Panc1 (cell line): Measurements from ENCODE around the gene CCDC9B. TPM values are rescaled to one million over a fixed set of nuclear protein-coding genes. Genes with fewer than 3 reads are reported as not detected.
A peak's percentile ranks its signal among the peaks of the same experiment; 100 is the strongest.

ENCODE experiments used
- ATAC-seq: fragments of 200-7000 bp; cut with Tn5 transposase; 2 replicates; pipeline ENCODE4 v1.9.1; 2020; ENCODE audit warnings: mild to moderate bottlenecking, moderate library complexity
- BruUV-seq: library from RNA; stranded (reverse); fragments of 400-500 nt; replicated peaks from 2 replicates; lab custom pipeline; 2021; lab: Mats Ljungman, UMichigan
- CTCF ChIA-PET: fragments of 300-600 bp; sonication (Branson Sonifier 250); formaldehyde crosslinking; loops from one replicate; lab custom pipeline; 2022; ENCODE audit warnings: antibody characterized with exemption; lab: Charles Lee
- POLR2A ChIA-PET: fragments of 300-600 bp; sonication (Branson Sonifier 250); formaldehyde crosslinking; loops from one replicate; lab custom pipeline; 2022; ENCODE audit warnings: antibody characterized with exemption; lab: Charles Lee
- DNase-seq: peaks from one replicate; pipeline ENCODE4 v3.0.0-alpha.2; 2010; ENCODE audit warnings: low read depth, low spot score
- H3K27ac ChIP-seq: 2 replicates; pipeline ENCODE4 v1.5.1; 2011; ENCODE audit warnings: mild to moderate bottlenecking, low read length, inconsistent platforms
- H3K27me3 ChIP-seq: fragments of 200-500 bp; sonication (Bioruptor generic); 2 replicates; pipeline ENCODE4 v1.6.0; 2014; ENCODE audit warnings: low read length, inconsistent platforms; ENCODE audit not compliant: control insufficient read depth, insufficient read depth
- H3K36me3 ChIP-seq: fragments of 200-500 bp; sonication (Bioruptor generic); 2 replicates; pipeline ENCODE4 v1.5.1; 2014; ENCODE audit warnings: inconsistent platforms, mild to moderate bottlenecking, low read length, moderate library complexity; ENCODE audit not compliant: control insufficient read depth, insufficient read depth
- H3K4me1 ChIP-seq: 2 replicates; pipeline ENCODE4 v1.5.1; 2011; ENCODE audit warnings: inconsistent platforms, mild to moderate bottlenecking, low read length, moderate library complexity; ENCODE audit not compliant: control insufficient read depth, insufficient read depth
- H3K4me3 ChIP-seq, 2 experiments: 2 replicates each; pipeline ENCODE4 v1.5.1; 2011 to 2012; ENCODE audit warnings: low read depth in 2 of 2, low read length in 2 of 2, mild to moderate bottlenecking in 2 of 2, inconsistent platforms in 1 of 2, moderate library complexity in 1 of 2
- H3K9me3 ChIP-seq: fragments of 200-500 bp; sonication (Bioruptor generic); 2 replicates; pipeline ENCODE4 v1.5.1; 2014; ENCODE audit warnings: low read depth, mild to moderate bottlenecking, inconsistent platforms, low read length, moderate library complexity; ENCODE audit not compliant: control insufficient read depth, insufficient read depth
- CTCF ChIP-seq: fragments of 450-650 bp; IDR thresholded peaks from 2 replicates; pipeline ENCODE4 v1.5.1; 2017; ENCODE audit warnings: mild to moderate bottlenecking
- POLR2AphosphoS5 ChIP-seq: IDR thresholded peaks from 2 replicates; pipeline ENCODE4 v1.6.1; 2012; ENCODE audit warnings: mild to moderate bottlenecking, low read depth, low read length, moderate library complexity
- REST ChIP-seq, 2 experiments: IDR thresholded peaks; 2 replicates each; pipeline ENCODE4 v1.6.1; 2011 to 2012; ENCODE audit warnings: low read depth in 2 of 2, control low read depth in 1 of 2, low read length in 1 of 2, mild to moderate bottlenecking in 1 of 2, moderate library complexity in 1 of 2; ENCODE audit not compliant: insufficient read depth in 1 of 2
- SIN3A ChIP-seq: IDR thresholded peaks from 2 replicates; pipeline ENCODE4 v1.6.1; 2012; ENCODE audit warnings: low read depth, mild to moderate bottlenecking, low read length, moderate library complexity, borderline replicate concordance; ENCODE audit not compliant: insufficient read depth
- TCF7L2 ChIP-seq: IDR thresholded peaks from 2 replicates; pipeline ENCODE4 v1.6.1; 2011; ENCODE audit warnings: mild to moderate bottlenecking, low read depth, low read length, inconsistent platforms
- in situ Hi-C: cut with HindIII; loops from 2 replicates; pipeline ENCODE4 v1.10.0; 2016; ENCODE audit warnings: low sequenced_read_pairs, low pct_unique_long_range_greater_than_20kb
- intact Hi-C: fragments of 100-400 bp; cut with micrococcal nuclease; formaldehyde crosslinking; loops from one replicate; pipeline ENCODE4 v1.10.0; 2022; ENCODE audit not compliant: unreplicated experiment
- total RNA-seq: library from RNA; stranded (reverse); gene quantifications from one replicate; pipeline ENCODE4 v1.2.1, GENCODE V29; 2021; ENCODE audit not compliant: unreplicated experiment

CCDC9B gene
- total RNA-seq, 1 experiment from 2014 or later, result 55.9 TPM

GRCh38 chr15:40323953-40324937 is 16.5 kb downstream of the CCDC9B start:
- POLR2A ChIA-PET, result no interaction called here
- DNase-seq (no peak), ATAC-seq (peak; percentile 18)
- peak overlapping the region; percentile 51 to 63 for H3K4me3 ChIP-seq
- intact Hi-C loops (loop anchor here (5.0 kb wide), 1 partner anchor 98 kb away; no protein-coding TSS in a partner anchor), in situ Hi-C loops (no loop called here)
- H3K27ac ChIP-seq, result no peak overlapping the region
- BruUV-seq, result no TSS peak
- no peaks in the 10 kb centered on the region for H3K9me3 ChIP-seq
- no peak for TF ChIP-seq POLR2AphosphoS5
- no peak for TF ChIP-seq CTCF
- TF ChIP-seq REST (IDR thresholded peaks at IDR 0.05; ENCODE audit: insufficient read depth in 1 of 2, low read depth in 2 of 2, low read length in 1 of 2), result no peak
- no peak for TF ChIP-seq TCF7L2
- no peak for TF ChIP-seq SIN3A
- H3K4me1 ChIP-seq, result peaks cover 25% of the 10 kb centered on the region
- H3K36me3 ChIP-seq, result no peaks in the 10 kb centered on the region
- H3K27me3 ChIP-seq, result no peaks in the 10 kb centered on the region
- CTCF ChIA-PET, result no interaction called here

GRCh38 chr15:40323239-40323952 is 17.3 kb downstream of the CCDC9B start, which contains the start of gene INAFM2:
TSS of gene INAFM2 (plus strand) at chr15:40323692. CDS start at chr15:40324056, 364 bp downstream.
- Histone ChIP-seq H3K9me3 (no peaks in the 10 kb centered on the region), H3K4me3 (peak within 1 kb of the TSS; percentile 55 to 63), H3K27ac (no peak within 1 kb of the TSS), H3K27me3 (no peaks in the 10 kb centered on the region), H3K4me1 (peaks cover 25% of the 10 kb centered on the region), H3K36me3 (no peaks in the 10 kb centered on the region)
- no TSS peak for BruUV-seq
- TF ChIP-seq SIN3A (peak; percentile 85), TCF7L2 (0 out of 2 replicates have a peak, but pooled peaks have one; percentile 31), CTCF (peak; percentile 51; the same call in 1 of the 2 replicates), POLR2AphosphoS5 (no peak), REST (IDR thresholded peaks at IDR 0.05; ENCODE audit: insufficient read depth in 1 of 2, low read depth in 2 of 2, low read length in 1 of 2) (no peak)
- DNase-seq, result no peak
- peak; percentile 91 for ATAC-seq
- intact Hi-C loops, result loop anchor here (5.0 kb wide), 1 partner anchor 99 kb away; no protein-coding TSS in a partner anchor
- in situ Hi-C loops, result no loop called here
- CTCF ChIA-PET, result interaction anchor here (0.6 to 3.2 kb wide), 9 partner anchors 11 to 1430 kb away, joined by 3 to 30 read pairs (median 4); partner anchors contain the start of gene CCDC9B
- POLR2A ChIA-PET, result interaction anchor here (0.9 kb wide), 1 partner anchor 15 kb away, joined by 4 read pairs; no protein-coding TSS in a partner anchor
